HEK293 (cell line): Measurements from ENCODE around the gene SAYSD1.

Experiments
- MYNN ChIP-seq: fragments of 450-650 bp; formaldehyde crosslinking; IDR thresholded peaks from 2 replicates; pipeline ENCODE4 v1.5.1; 2016; ENCODE audit warnings: missing biosample characterization, missing genetic modification characterization, borderline replicate concordance
- PRDM2 ChIP-seq: fragments of 450-650 bp; formaldehyde crosslinking; IDR thresholded peaks from 2 replicates; pipeline ENCODE4 v1.5.1; 2016; ENCODE audit warnings: missing biosample characterization, missing genetic modification characterization, borderline replicate concordance
- SP3 ChIP-seq: fragments of 450-650 bp; formaldehyde crosslinking; IDR thresholded peaks from 2 replicates; pipeline ENCODE4 v1.5.1; 2016; ENCODE audit warnings: missing biosample characterization, missing genetic modification characterization
- TCF7L2 ChIP-seq: IDR thresholded peaks from 2 replicates; pipeline ENCODE4 v1.6.1; 2011; ENCODE audit warnings: low read depth, mild to moderate bottlenecking, inconsistent platforms, low read length, moderate library complexity, borderline replicate concordance
- ZBTB49 ChIP-seq: fragments of 450-650 bp; formaldehyde crosslinking; IDR thresholded peaks from 2 replicates; pipeline ENCODE4 v1.5.1; 2016; ENCODE audit warnings: missing biosample characterization, missing genetic modification characterization, low read depth
- ZBTB7A ChIP-seq: fragments of 450-650 bp; formaldehyde crosslinking; IDR thresholded peaks from 2 replicates; pipeline ENCODE4 v1.5.1; 2016; ENCODE audit warnings: low read depth, missing biosample characterization, missing genetic modification characterization
- ZNF18 ChIP-seq: fragments of 450-650 bp; formaldehyde crosslinking; IDR thresholded peaks from 2 replicates; pipeline ENCODE4 v1.5.1; 2016; ENCODE audit warnings: missing biosample characterization, missing genetic modification characterization
- ZNF214 ChIP-seq: fragments of 450-650 bp; formaldehyde crosslinking; IDR thresholded peaks from 2 replicates; pipeline ENCODE4 v1.5.1; 2017; ENCODE audit warnings: missing biosample characterization, mild to moderate bottlenecking, missing genetic modification characterization, borderline replicate concordance
- ZNF26 ChIP-seq: fragments of 450-650 bp; formaldehyde crosslinking; IDR thresholded peaks from 2 replicates; pipeline ENCODE4 v1.5.1; 2016; ENCODE audit warnings: missing biosample characterization, missing genetic modification characterization
- ZNF266 ChIP-seq: fragments of 450-650 bp; formaldehyde crosslinking; IDR thresholded peaks from 2 replicates; pipeline ENCODE4 v1.5.1; 2016; ENCODE audit warnings: missing biosample characterization, missing genetic modification characterization, low read depth
- ZNF280C ChIP-seq: fragments of 450-650 bp; formaldehyde crosslinking; IDR thresholded peaks from 2 replicates; pipeline ENCODE4 v1.5.1; 2016; ENCODE audit warnings: missing biosample characterization, missing genetic modification characterization
- ZNF311 ChIP-seq: fragments of 450-650 bp; formaldehyde crosslinking; IDR thresholded peaks from 2 replicates; pipeline ENCODE4 v1.5.1; 2017; ENCODE audit warnings: missing biosample characterization, missing genetic modification characterization, borderline replicate concordance
- ZNF354C ChIP-seq: fragments of 450-650 bp; formaldehyde crosslinking; IDR thresholded peaks from 2 replicates; pipeline ENCODE4 v1.5.1; 2016; ENCODE audit warnings: missing biosample characterization, missing genetic modification characterization, low read depth, borderline replicate concordance
- ZNF391 ChIP-seq: fragments of 450-650 bp; formaldehyde crosslinking; IDR thresholded peaks from 2 replicates; pipeline ENCODE4 v1.5.1; 2016; ENCODE audit warnings: low read depth, missing biosample characterization, missing genetic modification characterization, borderline replicate concordance
- ZNF394 ChIP-seq: fragments of 450-650 bp; formaldehyde crosslinking; IDR thresholded peaks from 2 replicates; pipeline ENCODE4 v1.5.1; 2016; ENCODE audit warnings: missing biosample characterization, missing genetic modification characterization, mild to moderate bottlenecking, moderate library complexity, borderline replicate concordance
- ZNF426 ChIP-seq: fragments of 450-650 bp; formaldehyde crosslinking; IDR thresholded peaks from 2 replicates; pipeline ENCODE4 v1.5.1; 2017; ENCODE audit warnings: missing biosample characterization, missing genetic modification characterization, mild to moderate bottlenecking, inconsistent platforms, moderate library complexity
- ZNF433 ChIP-seq: fragments of 450-650 bp; formaldehyde crosslinking; IDR thresholded peaks from 2 replicates; pipeline ENCODE4 v1.5.1; 2016; ENCODE audit warnings: missing biosample characterization, missing genetic modification characterization, low read depth
- ZNF48 ChIP-seq: fragments of 450-650 bp; formaldehyde crosslinking; IDR thresholded peaks from 2 replicates; pipeline ENCODE4 v1.5.1; 2016; ENCODE audit warnings: missing biosample characterization, missing genetic modification characterization
- ZNF768 ChIP-seq: fragments of 450-650 bp; formaldehyde crosslinking; IDR thresholded peaks from 2 replicates; pipeline ENCODE4 v1.5.1; 2018; ENCODE audit warnings: missing biosample characterization, mild to moderate bottlenecking, missing genetic modification characterization
- ZNF830 ChIP-seq: fragments of 450-650 bp; IDR thresholded peaks from 2 replicates; pipeline ENCODE4 v1.5.0; 2018; ENCODE audit warnings: missing biosample characterization, missing genetic modification characterization, low read depth, mild to moderate bottlenecking, moderate library complexity
- ZSCAN5A ChIP-seq: fragments of 450-650 bp; formaldehyde crosslinking; IDR thresholded peaks from 2 replicates; pipeline ENCODE4 v1.5.1; 2016; ENCODE audit warnings: missing biosample characterization, missing genetic modification characterization

The SAYSD1 gene

GRCh38 chr6:39114704-39115599 is at the start of gene SAYSD1 (continued):
- TF ChIP-seq ZNF391 (tag by site-specific recombination), result peak; percentile 78; the same call in 1 of the 2 replicates
- TF ChIP-seq ZNF214, result no peak
- TF ChIP-seq ZNF426 (tag by site-specific recombination), result no peak
- no peak for TF ChIP-seq TCF7L2
- TF ChIP-seq ZNF768 (tag by site-specific recombination), result peak; percentile 40; the same call in 1 of the 2 replicates
- TF ChIP-seq ZBTB49, result no peak
- TF ChIP-seq ZNF354C (tag by site-specific recombination), result no peak
- no peak for TF ChIP-seq ZBTB7A
- TF ChIP-seq ZNF266 (tag by site-specific recombination), result no peak
- peak; percentile 81 for TF ChIP-seq SP3
- TF ChIP-seq ZNF26 (tag by site-specific recombination), result no peak
- no peak for TF ChIP-seq ZNF311 (tag by site-specific recombination)
- TF ChIP-seq ZNF394 (tag by site-specific recombination), result peak; percentile 76
- TF ChIP-seq PRDM2 (tag by site-specific recombination), result no peak
- TF ChIP-seq ZNF48 (tag by site-specific recombination), result no peak
- TF ChIP-seq ZNF433, result no peak
- TF ChIP-seq ZNF830 (tag by site-specific recombination), result no peak
- TF ChIP-seq ZNF280C (tag by site-specific recombination), result no peak
- no peak for TF ChIP-seq MYNN
- peak; percentile 5; the same call in 1 of the 2 replicates for TF ChIP-seq ZNF18 (tag by site-specific recombination)
- TF ChIP-seq ZSCAN5A (tag by site-specific recombination), result peak; percentile 98
